SK-N-SH (cell line): Measurements from ENCODE around the gene ADAMTSL5. TPM values are rescaled to one million over a fixed set of nuclear protein-coding genes. Genes with fewer than 3 reads are reported as not detected.

Experiments
- CTCF ChIA-PET: fragments of 300-600, 350-600 bp; formaldehyde crosslinking; extraction: SDS; loops from one replicate; lab custom pipeline; 2021; lab: Yijun Ruan, JAX
- POLR2A ChIA-PET: fragments of 350-600 bp; sonication (Branson Sonifier 250); formaldehyde crosslinking; extraction: SDS; loops from one replicate; lab custom pipeline; 2020; ENCODE audit warnings: antibody characterized with exemption, inconsistent platforms; lab: Yijun Ruan, JAX
- DNase-seq: peaks from one replicate; pipeline ENCODE4 v3.0.0; 2012
- H2AFZ ChIP-seq: fragments of 200-600 bp; sonication (generic); 2 replicates; pipeline ENCODE4 v1.8.1; 2016; ENCODE audit warnings: antibody characterized with exemption, mild to moderate bottlenecking, low read depth
- H3F3A ChIP-seq: fragments of 200-600 bp; sonication (generic); replicated peaks from 2 replicates; pipeline ENCODE3; 2016; ENCODE audit warnings: antibody characterized with exemption, mild to moderate bottlenecking; ENCODE audit not compliant: insufficient read depth
- H3K27ac ChIP-seq, 2 experiments: fragments of 200-500 bp in 1 of 2; fragments of 200-600 bp in 1 of 2; sonication (Bioruptor generic) in 1 of 2; sonication (generic), shearing (Covaris generic) in 1 of 2; 2 replicates each; pipeline versions ENCODE4 v1.5.1 to v1.6.1; 2014 to 2016; ENCODE audit warnings: low read depth in 2 of 2, inconsistent platforms in 1 of 2, low read length in 1 of 2, mild to moderate bottlenecking in 1 of 2, mixed read lengths in 1 of 2
- H3K27me3 ChIP-seq: fragments of 200-600 bp; sonication (generic), shearing (Covaris generic); 2 replicates; pipeline ENCODE4 v1.6.1; 2016; ENCODE audit warnings: mixed run types; ENCODE audit not compliant: insufficient read depth
- H3K36me3 ChIP-seq, 2 experiments: fragments of 200-500 bp in 1 of 2; fragments of 200-600 bp in 1 of 2; sonication (Bioruptor generic) in 1 of 2; sonication (generic) in 1 of 2; replicated peaks in 1 of 2; 2 replicates each; pipeline versions ENCODE3 to v1.5.1; 2014 to 2016; ENCODE audit warnings: low read length in 1 of 2, mild to moderate bottlenecking in 1 of 2; ENCODE audit not compliant: insufficient read depth in 2 of 2, control insufficient read depth in 1 of 2
- H3K4me1 ChIP-seq, 2 experiments: fragments of 200-500 bp in 1 of 2; fragments of 200-600 bp in 1 of 2; sonication (Bioruptor generic) in 1 of 2; sonication (generic), shearing (Covaris generic) in 1 of 2; 2 replicates each; pipeline versions ENCODE4 v1.5.1 to v1.6.1; 2014 to 2016; ENCODE audit warnings: low read depth in 1 of 2, low read length in 1 of 2, mixed run types in 1 of 2; ENCODE audit not compliant: insufficient read depth in 2 of 2, control insufficient read depth in 1 of 2
- H3K4me2 ChIP-seq: fragments of 200-600 bp; sonication (generic), shearing (Covaris generic); 2 replicates; pipeline ENCODE4 v1.6.1; 2017; ENCODE audit warnings: mixed run types
- H3K4me3 ChIP-seq, 2 experiments: fragments of 200-500 bp in 1 of 2; fragments of 200-600 bp in 1 of 2; sonication (Bioruptor generic) in 1 of 2; sonication (generic), shearing (Covaris generic) in 1 of 2; 2 replicates each; pipeline versions ENCODE4 v1.5.1 to v1.8.1; 2014 to 2016; ENCODE audit warnings: low read depth in 2 of 2, inconsistent platforms in 1 of 2, low read length in 1 of 2, mild to moderate bottlenecking in 1 of 2, mixed read lengths in 1 of 2, moderate library complexity in 1 of 2
- H3K79me2 ChIP-seq: fragments of 200-600 bp; sonication (generic); 2 replicates; pipeline ENCODE4 v1.8.1; 2017; ENCODE audit warnings: mild to moderate bottlenecking; ENCODE audit not compliant: insufficient read depth
- H3K9ac ChIP-seq: fragments of 200-600 bp; sonication (generic); 2 replicates; pipeline ENCODE4 v1.6.1; 2017; ENCODE audit warnings: mixed run types
- H3K9me2 ChIP-seq: fragments of 200-600 bp; sonication (generic); 2 replicates; pipeline ENCODE4 v1.6.1; 2017; ENCODE audit warnings: mixed run types
- H3K9me3 ChIP-seq: fragments of 200-600 bp; sonication (generic); 2 replicates; pipeline ENCODE4 v1.6.1; 2017; ENCODE audit warnings: mixed run types, mild to moderate bottlenecking, moderate library complexity
- H4K20me1 ChIP-seq: fragments of 200-600 bp; sonication (generic); 2 replicates; pipeline ENCODE4 v1.6.1; 2017; ENCODE audit warnings: mild to moderate bottlenecking, mixed run types; ENCODE audit not compliant: insufficient read depth
- CHD2 ChIP-seq: fragments of 150-350 bp; IDR thresholded peaks from 2 replicates; pipeline ENCODE4 v1.6.1; 2018; ENCODE audit warnings: low read length; ENCODE audit not compliant: partially characterized antibody
- ELF1 ChIP-seq: IDR thresholded peaks from 2 replicates; pipeline ENCODE4 v1.4.0; 2012
- EZH2phosphoT487 ChIP-seq: fragments of 200-600 bp; sonication (generic); IDR thresholded peaks from 2 replicates; pipeline ENCODE4 v1.6.1; 2017; ENCODE audit warnings: low read depth, mixed run types, mild to moderate bottlenecking, antibody characterized with exemption, moderate library complexity, borderline replicate concordance
- FOXJ3 ChIP-seq: sonication (generic); formaldehyde crosslinking; IDR thresholded peaks from 2 replicates; pipeline ENCODE4 v1.5.1; 2020; ENCODE audit warnings: mild to moderate bottlenecking, missing genetic modification reagents
- JUND ChIP-seq: IDR thresholded peaks from 2 replicates; pipeline ENCODE4 v1.4.0; 2012
- MXI1 ChIP-seq: IDR thresholded peaks from 2 replicates; pipeline ENCODE4 v1.6.1; 2012; ENCODE audit warnings: mild to moderate bottlenecking, low read depth, low read length, improper control_type of control experiment
- NFIC ChIP-seq: IDR thresholded peaks from 2 replicates; pipeline ENCODE4 v1.4.0; 2012; ENCODE audit warnings: borderline replicate concordance
- RAD21 ChIP-seq: IDR thresholded peaks from 2 replicates; pipeline ENCODE4 v1.6.1; 2012; ENCODE audit warnings: mild to moderate bottlenecking, low read length
- RFX5 ChIP-seq: IDR thresholded peaks from 2 replicates; pipeline ENCODE4 v1.6.1; 2012; ENCODE audit warnings: mild to moderate bottlenecking, improper control_type of control experiment, low read length
- RXRA ChIP-seq: IDR thresholded peaks from 2 replicates; pipeline ENCODE4 v1.4.0; 2012; ENCODE audit warnings: low read depth, mild to moderate bottlenecking, borderline replicate concordance
- SIN3A ChIP-seq: IDR thresholded peaks from 2 replicates; pipeline ENCODE4 v1.6.1; 2012; ENCODE audit warnings: low read depth, mild to moderate bottlenecking, low read length, moderate library complexity, borderline replicate concordance
- TCF12 ChIP-seq: IDR thresholded peaks from 2 replicates; pipeline ENCODE4 v1.4.0; 2012
- YY1 ChIP-seq: IDR thresholded peaks from 2 replicates; pipeline ENCODE4 v1.4.0; 2012; ENCODE audit warnings: low read depth, mild to moderate bottlenecking
- WGBS: methylation state at CpG from one replicate; pipeline ENCODE4 v1.1.6; 2017; ENCODE audit warnings: low lambda C conversion rate; 5-methylcytosine and 5-hydroxymethylcytosine counted together
- polyA plus RNA-seq, 3 experiments: library from polyadenylated mRNA; depleted of rRNA; stranded (reverse); fragments of >200 nt; gene quantifications; 2 replicates each; pipeline ENCODE4 v1.2.3, GENCODE V29; 2012
- TF ChIP-seq, protein P1 (sequence below): IDR thresholded peaks from 2 replicates; pipeline ENCODE4 v1.4.0; 2012; ENCODE audit warnings: low read depth
- TF ChIP-seq, protein P2 (sequence below): IDR thresholded peaks from 2 replicates; pipeline ENCODE4 v1.6.1; 2012; ENCODE audit warnings: mild to moderate bottlenecking, low read depth, low read length, moderate library complexity
- TF ChIP-seq, protein P3 (sequence below): IDR thresholded peaks from 2 replicates; pipeline ENCODE4 v1.4.0; 2012; ENCODE audit warnings: low read depth, borderline replicate concordance

The ADAMTSL5 gene
- polyA plus RNA-seq, 1 of the 3 experiments (the other 2 are of a cell fraction), result 5.7 TPM

DNA sequence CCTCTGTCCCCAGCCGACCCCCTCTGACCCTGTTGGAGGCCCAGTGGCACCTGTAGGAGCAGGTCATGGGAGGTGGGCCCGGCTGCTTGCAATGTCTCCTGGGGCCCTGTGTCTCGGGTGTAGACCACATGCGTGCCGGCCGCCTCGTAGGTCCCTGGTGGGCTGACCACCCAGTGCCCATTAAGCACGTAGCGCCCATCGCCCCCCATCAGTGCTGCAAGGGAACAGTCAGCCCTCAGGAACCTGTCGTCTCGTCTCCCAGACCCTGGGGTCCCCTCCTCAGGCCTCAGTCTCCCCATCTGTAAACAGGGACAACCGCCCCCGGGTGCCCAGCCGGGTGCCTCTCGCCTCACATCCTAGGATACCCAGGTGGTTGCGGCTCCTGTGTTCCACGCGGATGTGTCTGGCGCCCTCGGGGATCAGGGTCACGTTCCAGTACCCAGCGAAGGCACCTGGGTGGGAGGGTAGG is 5.6 kb downstream of the ADAMTSL5 start:
- no peaks in the 10 kb centered on the region for H3K79me2 ChIP-seq
- H3K4me3 ChIP-seq, result peak overlapping the region in 1 of 2 experiments; percentile 40; a peak in 2 of 4 replicates
- H3K4me2 ChIP-seq, result peak overlapping the region; percentile 48; the same call in 1 of the 2 replicates
- no peak for TF ChIP-seq MXI1
- TF ChIP-seq ELF1, result no peak
- TF ChIP-seq EZH2phosphoT487, result no peak
- TF ChIP-seq RXRA, result no peak
- TF ChIP-seq YY1, result no peak
- no peak for TF ChIP-seq RFX5
- no peak for TF ChIP-seq SIN3A
- TF ChIP-seq TCF12, result no peak
- no peak for TF ChIP-seq JUND
- TF ChIP-seq, protein P1, sequence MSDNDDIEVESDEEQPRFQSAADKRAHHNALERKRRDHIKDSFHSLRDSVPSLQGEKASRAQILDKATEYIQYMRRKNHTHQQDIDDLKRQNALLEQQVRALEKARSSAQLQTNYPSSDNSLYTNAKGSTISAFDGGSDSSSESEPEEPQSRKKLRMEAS, result no peak
- TF ChIP-seq, protein P2, sequence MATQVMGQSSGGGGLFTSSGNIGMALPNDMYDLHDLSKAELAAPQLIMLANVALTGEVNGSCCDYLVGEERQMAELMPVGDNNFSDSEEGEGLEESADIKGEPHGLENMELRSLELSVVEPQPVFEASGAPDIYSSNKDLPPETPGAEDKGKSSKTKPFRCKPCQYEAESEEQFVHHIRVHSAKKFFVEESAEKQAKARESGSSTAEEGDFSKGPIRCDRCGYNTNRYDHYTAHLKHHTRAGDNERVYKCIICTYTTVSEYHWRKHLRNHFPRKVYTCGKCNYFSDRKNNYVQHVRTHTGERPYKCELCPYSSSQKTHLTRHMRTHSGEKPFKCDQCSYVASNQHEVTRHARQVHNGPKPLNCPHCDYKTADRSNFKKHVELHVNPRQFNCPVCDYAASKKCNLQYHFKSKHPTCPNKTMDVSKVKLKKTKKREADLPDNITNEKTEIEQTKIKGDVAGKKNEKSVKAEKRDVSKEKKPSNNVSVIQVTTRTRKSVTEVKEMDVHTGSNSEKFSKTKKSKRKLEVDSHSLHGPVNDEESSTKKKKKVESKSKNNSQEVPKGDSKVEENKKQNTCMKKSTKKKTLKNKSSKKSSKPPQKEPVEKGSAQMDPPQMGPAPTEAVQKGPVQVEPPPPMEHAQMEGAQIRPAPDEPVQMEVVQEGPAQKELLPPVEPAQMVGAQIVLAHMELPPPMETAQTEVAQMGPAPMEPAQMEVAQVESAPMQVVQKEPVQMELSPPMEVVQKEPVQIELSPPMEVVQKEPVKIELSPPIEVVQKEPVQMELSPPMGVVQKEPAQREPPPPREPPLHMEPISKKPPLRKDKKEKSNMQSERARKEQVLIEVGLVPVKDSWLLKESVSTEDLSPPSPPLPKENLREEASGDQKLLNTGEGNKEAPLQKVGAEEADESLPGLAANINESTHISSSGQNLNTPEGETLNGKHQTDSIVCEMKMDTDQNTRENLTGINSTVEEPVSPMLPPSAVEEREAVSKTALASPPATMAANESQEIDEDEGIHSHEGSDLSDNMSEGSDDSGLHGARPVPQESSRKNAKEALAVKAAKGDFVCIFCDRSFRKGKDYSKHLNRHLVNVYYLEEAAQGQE, result no peak
- POLR2A ChIA-PET, result no interaction called here
- no peaks in the 10 kb centered on the region for H3K36me3 ChIP-seq
- WGBS, result 54% methylated on average over 15 of the region's 23 CpGs
- H3K9me2 ChIP-seq, result no peaks in the 10 kb centered on the region
- CTCF ChIA-PET, result no interaction called here
- H3K27me3 ChIP-seq, result 0 out of 2 replicates have a peak, but pooled peaks cover 5% of the 10 kb centered on the region
- H3F3A ChIP-seq, result peaks cover 13% of the 10 kb centered on the region
- H3K9me3 ChIP-seq, result no peaks in the 10 kb centered on the region
- no peak overlapping the region for H3K9ac ChIP-seq
- no peaks in the 10 kb centered on the region for H4K20me1 ChIP-seq
- H3K4me1 ChIP-seq, result peaks cover 5 to 15% of the 10 kb centered on the region in 2 experiments; a peak in 2 of 4 replicates
- H3K27ac ChIP-seq, result peak overlapping the region; percentile 3 to 83; a peak in 2 of 4 replicates
- 0 out of 2 replicates have a peak overlapping the region, but pooled peaks have one; percentile 45 for H2AFZ ChIP-seq
- no peak for DNase-seq

DNA sequence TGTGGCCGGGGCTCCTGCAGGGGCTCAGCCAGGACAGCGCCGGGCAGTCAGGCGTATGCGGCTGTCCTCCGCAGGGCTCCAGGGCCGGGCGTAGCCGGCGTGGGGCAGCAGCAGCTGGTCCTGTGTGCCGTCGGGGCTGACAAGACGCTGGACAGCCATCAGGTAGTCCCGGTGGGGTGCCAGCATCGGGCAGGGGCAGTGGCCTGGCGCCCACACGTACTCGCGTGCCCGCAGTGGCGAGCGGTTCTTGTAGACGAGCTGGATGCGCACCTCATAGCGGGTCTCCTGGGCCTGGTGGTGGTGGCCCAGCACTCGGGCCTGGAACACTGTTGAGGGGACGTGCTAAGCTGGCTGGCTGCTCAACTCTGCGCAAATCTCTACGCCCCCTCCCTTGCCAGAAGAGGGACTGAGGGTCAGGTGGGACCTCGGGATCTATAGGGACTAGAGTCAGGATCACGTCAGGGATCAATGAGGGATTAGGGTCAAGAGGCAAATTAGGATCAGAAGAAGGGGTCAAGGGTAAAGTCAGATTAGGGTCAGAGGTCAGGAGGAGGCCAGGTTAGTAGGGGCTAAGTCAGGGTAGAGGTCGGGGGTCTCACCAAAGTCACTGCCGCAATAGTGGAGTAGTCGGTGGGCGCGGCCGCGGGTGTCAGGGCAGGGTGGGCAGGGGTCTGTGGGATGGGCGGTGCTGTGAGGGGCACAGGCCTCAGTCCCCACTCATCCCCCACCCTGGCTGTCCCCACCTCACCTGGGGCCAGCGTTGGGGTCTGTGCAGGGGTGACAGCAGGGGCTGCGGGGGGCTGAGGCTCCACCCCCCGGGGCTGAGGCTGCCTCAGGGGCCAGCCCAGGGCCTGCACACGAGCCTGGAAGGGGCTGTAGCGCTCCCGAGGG is 6.6 kb downstream of the ADAMTSL5 start:
- Histone ChIP-seq H3K4me1 (peaks cover 5 to 15% of the 10 kb centered on the region in 2 experiments; a peak in 2 of 4 replicates), H3K9me2 (no peaks in the 10 kb centered on the region), H3K4me2 (no peak overlapping the region), H4K20me1 (no peaks in the 10 kb centered on the region), H3K9me3 (no peaks in the 10 kb centered on the region), H3K27ac (no peak overlapping the region), H3F3A (peaks cover 14% of the 10 kb centered on the region), H2AFZ (no peak overlapping the region), H3K79me2 (no peaks in the 10 kb centered on the region), H3K36me3 (no peaks in the 10 kb centered on the region), H3K27me3 (0 out of 2 replicates have a peak, but pooled peaks cover 5% of the 10 kb centered on the region), H3K9ac (no peak overlapping the region), H3K4me3 (no peak overlapping the region)
- ChIA-PET POLR2A (no interaction called here), CTCF (interaction anchor here (1.1 to 1.2 kb wide), 2 partner anchors 15 to 282 kb away, joined by 3 read pairs; partner anchors contain the start of gene REEP6)
- no peak for DNase-seq
- 84% methylated on average over 24 of the region's 45 CpGs for WGBS
- TF ChIP-seq RFX5 (no peak), CHD2 (no peak), NFIC (no peak), FOXJ3 (CRISPR knock-in tag) (no peak), RAD21 (no peak)
- TF ChIP-seq, protein P3, sequence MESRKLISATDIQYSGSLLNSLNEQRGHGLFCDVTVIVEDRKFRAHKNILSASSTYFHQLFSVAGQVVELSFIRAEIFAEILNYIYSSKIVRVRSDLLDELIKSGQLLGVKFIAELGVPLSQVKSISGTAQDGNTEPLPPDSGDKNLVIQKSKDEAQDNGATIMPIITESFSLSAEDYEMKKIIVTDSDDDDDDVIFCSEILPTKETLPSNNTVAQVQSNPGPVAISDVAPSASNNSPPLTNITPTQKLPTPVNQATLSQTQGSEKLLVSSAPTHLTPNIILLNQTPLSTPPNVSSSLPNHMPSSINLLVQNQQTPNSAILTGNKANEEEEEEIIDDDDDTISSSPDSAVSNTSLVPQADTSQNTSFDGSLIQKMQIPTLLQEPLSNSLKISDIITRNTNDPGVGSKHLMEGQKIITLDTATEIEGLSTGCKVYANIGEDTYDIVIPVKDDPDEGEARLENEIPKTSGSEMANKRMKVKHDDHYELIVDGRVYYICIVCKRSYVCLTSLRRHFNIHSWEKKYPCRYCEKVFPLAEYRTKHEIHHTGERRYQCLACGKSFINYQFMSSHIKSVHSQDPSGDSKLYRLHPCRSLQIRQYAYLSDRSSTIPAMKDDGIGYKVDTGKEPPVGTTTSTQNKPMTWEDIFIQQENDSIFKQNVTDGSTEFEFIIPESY, result no peak
- TF ChIP-seq, protein P2, result no peak
